Ovary (tissue), 9 donors: ENCODE data around the gene ZNF175. TPM values are rescaled to one million over a fixed set of nuclear protein-coding genes. Genes with fewer than 3 reads are reported as not detected.

Experiments used
- DNase-seq, 5 donors: peaks; one replicate each; pipeline ENCODE4 v3.0.0-alpha.2; 2019 to 2020
- H3K27ac ChIP-seq, 2 donors: fragments of 200-600 bp; one replicate each; pipeline versions ENCODE4 v1.5.1 to v1.8.0; 2019 to 2022
- H3K27me3 ChIP-seq: fragments of 200-600 bp; one replicate; pipeline ENCODE4 v1.8.0; 2022
- H3K36me3 ChIP-seq: fragments of 200-600 bp; sonication (generic); one replicate; pipeline ENCODE4 v1.5.1; 2019
- H3K4me1 ChIP-seq: one replicate; pipeline ENCODE4 v1.8.1; 2013; ENCODE audit warnings: mild to moderate bottlenecking, moderate library complexity; ENCODE audit not compliant: insufficient read depth
- H3K4me3 ChIP-seq: fragments of 200-600 bp; sonication (generic); one replicate; pipeline ENCODE4 v1.5.1; 2017
- H3K9me3 ChIP-seq, 2 donors: fragments of 200-600 bp in 1 of 2; sonication (generic) in 1 of 2; one replicate each; pipeline versions ENCODE4 v1.5.1 to v1.8.1; 2013 to 2019; ENCODE audit warnings: mild to moderate bottlenecking in 1 of 2, moderate library complexity in 1 of 2
- EP300 ChIP-seq: sonication (generic); formaldehyde crosslinking; IDR thresholded peaks from one replicate; pipeline ENCODE4 v1.6.1; 2017; ENCODE audit warnings: antibody characterized with exemption
- POLR2A ChIP-seq: fragments of 450-650 bp; IDR thresholded peaks from one replicate; pipeline ENCODE4 v1.6.1; 2017; ENCODE audit warnings: antibody characterized with exemption, mild to moderate bottlenecking, moderate library complexity
- WGBS, 3 donors: extraction: QIAGEN DNeasy Blood & Tissue Kit in 1 of 3; methylation state at CpG; one replicate each; pipeline versions ENCODE4 v1.1.5 to v1.1.7; 2013 to 2017; 5-methylcytosine and 5-hydroxymethylcytosine counted together
- intact Hi-C, 4 donors: fragments of 100-400 bp; cut with DNase I; formaldehyde crosslinking; loops; one replicate each; pipeline versions ENCODE4 v1.11.0 to v1.15.1; 2022 to 2023
- polyA plus RNA-seq, 2 donors: library from polyadenylated mRNA; stranded (reverse); fragments of 200-250 nt in 1 of 2; fragments of 350-450 nt in 1 of 2; fragmentation: Illumina TruSeq in 1 of 2; extraction: RNeasy Lipid Tissue Mini Kit (QIAGEN cat#74804) in 1 of 2; gene quantifications; one replicate each; pipeline ENCODE4 v1.2.3, GENCODE V29; 2013 to 2014
- total RNA-seq, 7 donors: library from RNA; depleted of rRNA in 2 of 7; stranded (reverse); fragments of >200 nt in 2 of 7; fragmentation: NEBNext Ultra II Directional in 3 of 7; extraction: Animal tissue kit (Norgen Biotek cat#: 25700) in 3 of 7; gene quantifications; one replicate each; pipeline versions ENCODE4 v1.1.0 to v1.2.4, GENCODE V29; 2016 to 2023
- TF ChIP-seq, protein P1 (sequence below), 3 donors: fragments of 450-650 bp in 2 of 3; fragments of 200-600 bp in 1 of 3; IDR thresholded peaks; one replicate each; pipeline versions ENCODE4 v1.5.1 to v1.8.0; 2016 to 2022; ENCODE audit warnings: antibody characterized with exemption in 3 of 3, mild to moderate bottlenecking in 1 of 3
- donor health status: DM: no; HTN: no; CAD: no; lungs with moderate emphysema.
- donor health status: DM: no; HTN: no; CAD: no.
- donor health status: Bipolar disorder and iron deficiency.
- donor health status: DM: yes; HTN: yes; CAD: no.
- donor health status: DM: no; HTN: no; CAD: no.
- donor health status: DM: yes; HTN: yes; CAD: no.

Gene ZNF175
- total and polyA plus RNA-seq, 9 donors, result 4.3 to 17.3 (median 12.6) TPM

DNA sequence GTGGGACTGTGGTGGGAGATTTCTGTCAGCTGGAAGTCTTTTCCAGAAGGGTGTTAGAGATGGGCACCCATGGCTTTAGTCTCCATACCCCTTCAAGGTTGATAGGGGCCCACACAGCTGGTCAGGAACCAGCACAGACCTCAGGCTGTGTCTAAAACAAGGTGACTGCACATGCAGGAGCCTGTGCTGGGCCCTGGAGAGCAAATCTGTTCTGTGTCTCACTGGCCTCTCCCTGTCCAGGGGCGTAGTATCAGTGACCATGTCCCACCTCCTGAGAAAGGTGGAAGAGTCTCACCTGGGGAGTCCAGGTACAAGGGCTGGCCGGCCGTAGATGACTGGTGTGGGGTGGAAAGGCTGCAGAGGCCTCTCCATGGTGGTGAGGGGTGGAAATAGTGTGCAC lies 19.4 kb downstream of the ZNF175 start:
- H3K36me3 ChIP-seq, result no peaks in the 10 kb centered on the region
- no peak for DNase-seq
- H3K4me3 ChIP-seq, result no peak overlapping the region
- no peaks in the 10 kb centered on the region for H3K27me3 ChIP-seq
- peaks cover 9% of the 10 kb centered on the region for H3K4me1 ChIP-seq
- no peak for TF ChIP-seq EP300
- H3K27ac ChIP-seq, result no peak overlapping the region
- WGBS, 3 donors, result 92 to 98% (median 97%) methylated on average over 3 of the region's 3 CpGs
- peaks cover 0 to 18% of the 10 kb centered on the region in 2 donors for H3K9me3 ChIP-seq
- intact Hi-C loops, result loop anchor here in 1 of 4 donors (10.0 kb wide), 1 partner anchor 256 kb away; no protein-coding TSS in a partner anchor

DNA sequence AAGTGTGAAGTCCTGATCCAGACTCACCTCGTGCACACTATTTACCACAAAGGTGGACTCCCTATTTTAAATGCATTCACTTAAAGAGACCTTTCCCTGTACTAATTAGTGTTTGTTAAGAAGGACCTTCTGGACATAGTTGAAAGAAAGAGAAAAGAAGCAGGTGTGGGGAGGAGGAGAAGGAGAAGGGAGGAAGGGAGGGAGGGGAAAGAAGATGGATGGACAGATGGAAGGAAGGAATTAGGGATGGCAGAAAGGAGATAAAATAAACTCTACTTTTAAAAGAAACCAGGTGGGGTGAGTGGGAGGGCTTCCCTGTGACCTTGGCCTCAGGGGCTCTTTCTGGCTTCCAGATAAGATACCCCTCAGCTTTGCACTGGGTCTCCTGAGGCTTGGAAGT lies 21.4 kb downstream of the ZNF175 start:
- DNase-seq, result no peak
- Histone ChIP-seq H3K27me3 (no peaks in the 10 kb centered on the region), H3K9me3 (peaks cover 0 to 1% of the 10 kb centered on the region in 2 donors), H3K27ac (no peak overlapping the region), H3K4me1 (peaks cover 9% of the 10 kb centered on the region), H3K36me3 (no peaks in the 10 kb centered on the region), H3K4me3 (no peak overlapping the region)
- TF ChIP-seq, protein P1, sequence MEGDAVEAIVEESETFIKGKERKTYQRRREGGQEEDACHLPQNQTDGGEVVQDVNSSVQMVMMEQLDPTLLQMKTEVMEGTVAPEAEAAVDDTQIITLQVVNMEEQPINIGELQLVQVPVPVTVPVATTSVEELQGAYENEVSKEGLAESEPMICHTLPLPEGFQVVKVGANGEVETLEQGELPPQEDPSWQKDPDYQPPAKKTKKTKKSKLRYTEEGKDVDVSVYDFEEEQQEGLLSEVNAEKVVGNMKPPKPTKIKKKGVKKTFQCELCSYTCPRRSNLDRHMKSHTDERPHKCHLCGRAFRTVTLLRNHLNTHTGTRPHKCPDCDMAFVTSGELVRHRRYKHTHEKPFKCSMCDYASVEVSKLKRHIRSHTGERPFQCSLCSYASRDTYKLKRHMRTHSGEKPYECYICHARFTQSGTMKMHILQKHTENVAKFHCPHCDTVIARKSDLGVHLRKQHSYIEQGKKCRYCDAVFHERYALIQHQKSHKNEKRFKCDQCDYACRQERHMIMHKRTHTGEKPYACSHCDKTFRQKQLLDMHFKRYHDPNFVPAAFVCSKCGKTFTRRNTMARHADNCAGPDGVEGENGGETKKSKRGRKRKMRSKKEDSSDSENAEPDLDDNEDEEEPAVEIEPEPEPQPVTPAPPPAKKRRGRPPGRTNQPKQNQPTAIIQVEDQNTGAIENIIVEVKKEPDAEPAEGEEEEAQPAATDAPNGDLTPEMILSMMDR (IDR thresholded peaks at IDR 0.05), result no peak
- TF ChIP-seq POLR2A (no peak), EP300 (no peak)
- WGBS, 3 donors, result 7 to 40% (median 14%) methylated on average over 1 of the region's 1 CpG
- intact Hi-C loops, result loop anchor here in 1 of 4 donors (10.0 kb wide), 1 partner anchor 258 kb away; no protein-coding TSS in a partner anchor

DNA sequence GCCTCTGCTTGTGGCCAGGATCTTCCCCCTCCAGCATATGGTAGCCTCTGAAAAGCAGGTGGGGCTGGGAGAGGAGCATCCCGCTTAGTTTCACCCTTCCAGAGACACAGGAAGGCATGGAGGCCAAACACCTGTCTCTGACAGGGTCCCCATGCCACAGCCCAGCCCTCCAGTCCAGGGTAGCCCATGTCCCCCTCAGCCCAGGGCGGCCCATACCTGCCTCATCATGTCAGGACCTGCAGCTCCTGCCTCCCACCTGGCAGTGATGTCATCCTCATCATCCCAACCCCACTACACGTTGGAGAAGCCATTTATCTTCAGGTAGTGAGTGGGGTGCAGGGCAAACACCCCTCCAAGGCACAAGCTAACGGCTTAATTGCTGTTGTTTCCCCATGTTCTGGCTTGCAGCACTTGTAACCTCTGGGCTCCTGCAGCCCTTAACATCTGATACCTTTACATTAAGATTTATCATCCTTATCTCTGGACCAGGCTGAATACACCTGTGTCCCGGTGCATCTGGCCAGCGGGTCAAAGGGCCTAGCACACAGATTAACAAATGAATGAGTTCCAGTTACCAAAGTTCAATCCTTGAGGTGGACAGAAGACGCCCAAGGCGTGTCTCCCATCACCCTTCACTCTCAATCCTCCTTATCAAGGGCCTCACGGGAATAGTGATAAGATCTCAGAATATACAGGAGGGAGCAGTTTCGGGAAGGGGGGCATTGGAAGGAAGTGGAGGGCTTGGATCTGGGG lies 22.2 kb downstream of the ZNF175 start:
- Histone ChIP-seq H3K27me3 (no peaks in the 10 kb centered on the region), H3K27ac (no peak overlapping the region), H3K36me3 (no peaks in the 10 kb centered on the region), H3K4me1 (peaks cover 9% of the 10 kb centered on the region), H3K4me3 (peak overlapping the region; percentile 63), H3K9me3 (no peaks in the 10 kb centered on the region)
- TF ChIP-seq POLR2A, result no peak
- DNase-seq, result no peak
- 26 to 30% (median 29%) methylated on average over 10 of the region's 10 CpGs for WGBS, 3 donors
- intact Hi-C loops, result loop anchor here in 1 of 4 donors (10.0 kb wide), 1 partner anchor 259 kb away; no protein-coding TSS in a partner anchor

DNA sequence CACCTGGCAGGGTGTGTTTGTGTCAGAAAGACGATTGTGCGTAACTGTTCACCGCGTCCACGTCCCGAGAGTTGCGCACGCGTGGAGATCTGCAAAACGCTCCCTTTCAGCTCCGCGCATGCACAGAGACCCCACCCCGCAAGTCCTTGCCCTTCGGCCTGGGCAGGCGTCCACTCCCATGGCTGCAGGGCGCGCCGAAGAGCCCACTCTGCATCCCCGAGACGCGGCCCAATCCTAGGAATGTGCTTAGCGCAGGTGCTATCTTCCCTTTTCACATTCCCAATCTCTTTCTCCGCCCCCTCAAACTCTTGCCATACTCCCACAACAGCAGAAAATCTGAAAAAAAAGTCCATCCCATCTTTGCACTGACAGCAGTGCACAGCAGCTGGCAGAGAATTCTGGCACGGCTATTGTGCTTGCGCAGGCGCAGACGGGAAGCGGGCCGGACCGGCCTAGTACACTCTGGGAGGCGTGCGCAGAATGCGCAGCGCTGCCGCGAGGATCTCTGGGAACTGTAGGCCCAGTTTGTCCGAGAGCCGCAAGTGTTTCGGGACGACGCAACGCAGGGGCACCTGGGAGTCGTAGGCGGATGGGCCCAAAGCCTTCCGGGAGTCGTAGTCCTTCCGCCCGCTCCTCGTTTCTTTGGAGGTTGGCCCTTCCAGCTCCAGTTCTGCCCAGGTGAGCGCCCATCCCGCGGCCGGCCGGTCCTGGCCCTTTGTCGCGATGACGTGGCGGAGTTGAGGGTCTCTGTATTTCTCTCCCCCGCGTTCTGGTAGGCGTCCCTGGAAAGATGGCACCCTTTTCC lies 23.1 kb downstream of the ZNF175 start:
- no peak overlapping the region for H3K27ac ChIP-seq
- WGBS, 3 donors, result 0 to 1% (median 1%) methylated on average over 61 of the region's 61 CpGs
- intact Hi-C loops, result loop anchor here in 1 of 4 donors (10.0 kb wide), 1 partner anchor 259 kb away; no protein-coding TSS in a partner anchor

DNA sequence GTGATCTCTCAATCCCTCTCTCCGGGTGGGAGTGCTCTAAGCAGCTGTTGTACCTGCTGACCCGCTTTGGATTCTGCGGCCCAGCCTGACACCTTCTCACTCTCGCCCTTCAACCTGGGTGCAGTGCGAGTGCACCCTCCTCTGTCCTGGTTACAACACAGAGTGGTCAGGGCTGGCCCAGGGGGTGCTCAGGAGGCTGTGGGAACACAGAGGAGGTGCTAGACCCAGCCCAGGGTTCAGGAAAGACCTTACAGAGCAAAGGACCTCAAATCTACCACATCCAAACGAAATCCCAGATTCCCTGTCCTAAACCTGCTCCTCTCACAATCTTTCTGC lies 23.7 kb downstream of the ZNF175 start:
- H3K36me3 ChIP-seq, result no peaks in the 10 kb centered on the region
- TF ChIP-seq, protein P1 (IDR thresholded peaks at IDR 0.05), result no peak
- TF ChIP-seq POLR2A (no peak), EP300 (no peak)
- H3K27me3 ChIP-seq, result no peaks in the 10 kb centered on the region
- peak overlapping the region; percentile 63 for H3K4me3 ChIP-seq
- H3K9me3 ChIP-seq, result no peaks in the 10 kb centered on the region
- 7 to 9% (median 9%) methylated on average over 6 of the region's 6 CpGs for WGBS, 3 donors
- no peak overlapping the region for H3K27ac ChIP-seq
- H3K4me1 ChIP-seq, result peaks cover 9% of the 10 kb centered on the region
- no peak for DNase-seq
- intact Hi-C loops, result loop anchor here in 1 of 4 donors (10.0 kb wide), 1 partner anchor 260 kb away; no protein-coding TSS in a partner anchor

More for the DNA sequence above, 23.1 kb downstream of the ZNF175 start:
- TF ChIP-seq, protein P1 (IDR thresholded peaks at IDR 0.05), result peak in 1 of 3 donors; percentile 5
- no peak for TF ChIP-seq POLR2A
- Histone ChIP-seq H3K4me3 (peak overlapping the region; percentile 63), H3K27me3 (no peaks in the 10 kb centered on the region), H3K36me3 (no peaks in the 10 kb centered on the region), H3K9me3 (no peaks in the 10 kb centered on the region), H3K4me1 (peaks cover 9% of the 10 kb centered on the region)
- peak; percentile 98 to 99 (median 99) for DNase-seq
